ENCODE measurements around the gene INS. TPM values are rescaled to one million over a fixed set of nuclear protein-coding genes. Genes with fewer than 3 reads are reported as not detected.
A peak's percentile ranks its signal among the peaks of the same experiment; 100 is the strongest.

INS gene
- total RNA-seq, 1 donor: not detected

- no peak for DNase-seq (ENCODE audit: low read depth in 2 of 3, low spot score in 2 of 3)
Measured at GRCh38 chr11:2168286-2169004, 7.4 kb upstream of the INS start.

GRCh38 chr11:2167141-2168045 is 6.4 kb upstream of the INS start:
- no peak for DNase-seq (ENCODE audit: low read depth in 2 of 3, low spot score in 2 of 3)

- DNase-seq (ENCODE audit: low read depth in 2 of 3, low spot score in 2 of 3): peak in 2 of 3 donors; percentile 39 to 41
Measured at GRCh38 chr11:2166091-2166851, 5.3 kb upstream of the INS start.

GRCh38 chr11:2165571-2165970 is 4.6 kb upstream of the INS start:
- no peak for DNase-seq (ENCODE audit: low read depth in 2 of 3, low spot score in 2 of 3)

- no peak for DNase-seq (ENCODE audit: low read depth in 2 of 3, low spot score in 2 of 3)
Measured at GRCh38 chr11:2164861-2165555, 4.0 kb upstream of the INS start.

- no peak for DNase-seq (ENCODE audit: low read depth in 2 of 3, low spot score in 2 of 3)
Measured at GRCh38 chr11:2164081-2164480, 3.1 kb upstream of the INS start.

GRCh38 chr11:2163428-2163978 is 2.5 kb upstream of the INS start:
- no peak for DNase-seq (ENCODE audit: low read depth in 2 of 3, low spot score in 2 of 3)

GRCh38 chr11:2159536-2160413 is 1.2 kb downstream of the INS start:
- DNase-seq (ENCODE audit: low read depth in 2 of 3, low spot score in 2 of 3): no peak

GRCh38 chr11:2158966-2159365 is 2.0 kb downstream of the INS start:
- DNase-seq (ENCODE audit: low read depth in 2 of 3, low spot score in 2 of 3): no peak

GRCh38 chr11:2158296-2158737 is 2.7 kb downstream of the INS start:
- DNase-seq (ENCODE audit: low read depth in 2 of 3, low spot score in 2 of 3): no peak

GRCh38 chr11:2157294-2158040 is 3.5 kb downstream of the INS start:
- no peak for DNase-seq (ENCODE audit: low read depth in 2 of 3, low spot score in 2 of 3)

GRCh38 chr11:2156416-2157182 is 4.4 kb downstream of the INS start:
- DNase-seq (ENCODE audit: low read depth in 2 of 3, low spot score in 2 of 3): peak in 1 of 3 donors; percentile 52

GRCh38 chr11:2155511-2155910 is 5.5 kb downstream of the INS start:
- no peak for DNase-seq (ENCODE audit: low read depth in 2 of 3, low spot score in 2 of 3)

GRCh38 chr11:2154889-2155288 is 6.1 kb downstream of the INS start:
- no peak for DNase-seq (ENCODE audit: low read depth in 2 of 3, low spot score in 2 of 3)

GRCh38 chr11:2154195-2154585 is 6.8 kb downstream of the INS start:
- no peak for DNase-seq (ENCODE audit: low read depth in 2 of 3, low spot score in 2 of 3)

GRCh38 chr11:2153581-2154194 is 7.3 kb downstream of the INS start:
- no peak for DNase-seq (ENCODE audit: low read depth in 2 of 3, low spot score in 2 of 3)

- peak; percentile 65 to 85 (median 72) for DNase-seq (ENCODE audit: low read depth in 2 of 3, low spot score in 2 of 3)
Measured at GRCh38 chr11:2151500-2152257, 9.3 kb downstream of the INS start.

All from hematopoietic multipotent progenitor cell (in vitro differentiated cells).